A549 (cell line): ENCODE results near the gene MLLT1. TPM values are rescaled to one million over a fixed set of nuclear protein-coding genes. Genes with fewer than 3 reads are reported as not detected.

Experiments used
- ATAC-seq, 2 experiments: fragments of 200-7000 bp in 1 of 2; fragments of >200 bp in 1 of 2; cut with Nextera tagmentation in 1 of 2; cut with Tn5 transposase in 1 of 2; 3 replicates each; pipeline versions ENCODE4 v1.8.0 to v1.9.1; 2018 to 2020; ENCODE audit warnings: mild to moderate bottlenecking in 1 of 2, moderate library complexity in 1 of 2
- CTCF ChIA-PET: fragments of 300-600 bp; sonication (Branson Sonifier 250); formaldehyde crosslinking; extraction: SDS; loops from one replicate; lab custom pipeline; 2021; ENCODE audit warnings: antibody characterized with exemption, inconsistent platforms; lab: Yijun Ruan, JAX
- POLR2A ChIA-PET: fragments of 350-600 bp; formaldehyde crosslinking; extraction: SDS; loops from one replicate; lab custom pipeline; 2021; ENCODE audit warnings: antibody characterized with exemption, inconsistent platforms; lab: Yijun Ruan, JAX
- DNase-seq, 2 experiments: peaks; one replicate each; pipeline versions ENCODE4 v3.0.0 to v3.0.0-alpha.2; 2011 to 2016; ENCODE audit warnings: low read depth in 1 of 2, low spot score in 1 of 2
- FAIRE-seq: peaks from 2 replicates; lab custom pipeline; 2011; peaks lifted over from hg19 to GRCh38; lab: Jason Lieb, UNC
- H3K27ac ChIP-seq, 2 experiments: fragments of >200 bp; sonication (Bioruptor Twin); formaldehyde crosslinking; 3 replicates each; pipeline ENCODE4 v1.5.1; 2016 to 2017
- H3K4me1 ChIP-seq: fragments of >200 bp; sonication (Bioruptor Twin); formaldehyde crosslinking; 3 replicates; pipeline ENCODE4 v1.6.1; 2016
- H3K4me2 ChIP-seq: fragments of >200 bp; sonication (Bioruptor Twin); formaldehyde crosslinking; 3 replicates; pipeline ENCODE4 v1.6.1; 2016
- H3K4me3 ChIP-seq: fragments of >200 bp; sonication (Bioruptor Twin); formaldehyde crosslinking; 3 replicates; pipeline ENCODE4 v1.5.1; 2016
- H3K9me3 ChIP-seq: fragments of >200 bp; sonication (Bioruptor Twin); formaldehyde crosslinking; 3 replicates; pipeline ENCODE4 v1.6.1; 2016
- CEBPB ChIP-seq, 2 experiments: fragments of >200 bp in 1 of 2; sonication (Bioruptor Twin) in 1 of 2; formaldehyde crosslinking in 1 of 2; IDR thresholded peaks; 2 replicates each; pipeline ENCODE4 v1.6.1; 2012 to 2016
- CHD4 ChIP-seq: fragments of 200-600 bp; sonication (generic); IDR thresholded peaks from 2 replicates; pipeline ENCODE4 v1.6.1; 2016; ENCODE audit warnings: antibody characterized with exemption, mild to moderate bottlenecking, borderline replicate concordance
- EHF ChIP-seq: fragments of 250-450 bp; sonication (Bioruptor Pico); IDR thresholded peaks from 2 replicates; pipeline ENCODE4 v1.5.0; 2020; ENCODE audit warnings: mild to moderate bottlenecking
- FOSL2 ChIP-seq, 2 experiments: fragments of 450-650 bp in 1 of 2; fragments of >200 bp in 1 of 2; sonication (Bioruptor Twin) in 1 of 2; formaldehyde crosslinking; IDR thresholded peaks; 2 replicates each; pipeline versions ENCODE4 v1.5.0 to v1.6.1; 2016 to 2020; ENCODE audit warnings: mild to moderate bottlenecking in 1 of 2, moderate library complexity in 1 of 2
- FOXS1 ChIP-seq: fragments of 250-450 bp; sonication (Bioruptor Pico); IDR thresholded peaks from 2 replicates; pipeline ENCODE4 v1.5.0; 2020; ENCODE audit warnings: mild to moderate bottlenecking, moderate library complexity
- GATA3 ChIP-seq: IDR thresholded peaks from 2 replicates; pipeline ENCODE4 v1.6.1; 2012; ENCODE audit warnings: borderline replicate concordance
- HDAC2 ChIP-seq: fragments of 200-600 bp; sonication (generic); IDR thresholded peaks from 2 replicates; pipeline ENCODE4 v1.6.1; 2016
- HEYL ChIP-seq: fragments of 250-450 bp; sonication (Bioruptor Pico); IDR thresholded peaks from 2 replicates; pipeline ENCODE4 v1.8.0; 2021; ENCODE audit warnings: mild to moderate bottlenecking, moderate library complexity
- HOXA7 ChIP-seq: fragments of 250-450 bp; sonication (Bioruptor Pico); IDR thresholded peaks from 2 replicates; pipeline ENCODE4 v1.5.0; 2020; ENCODE audit warnings: mild to moderate bottlenecking, moderate library complexity
- JUN ChIP-seq, 2 experiments: fragments of >200 bp; sonication (Bioruptor Twin); formaldehyde crosslinking; IDR thresholded peaks; 2 replicates in 1 of 2; 3 replicates in 1 of 2; pipeline ENCODE4 v1.6.1; 2016 to 2017
- JUNB ChIP-seq: fragments of >200 bp; sonication (Bioruptor Twin); formaldehyde crosslinking; IDR thresholded peaks from 2 replicates; pipeline ENCODE4 v1.6.1; 2016
- KDM1A ChIP-seq: fragments of 200-600 bp; sonication (generic); IDR thresholded peaks from 2 replicates; pipeline ENCODE4 v1.6.1; 2016; ENCODE audit warnings: low read depth, mild to moderate bottlenecking
- KDM5A ChIP-seq: fragments of 200-600 bp; sonication (generic); IDR thresholded peaks from 2 replicates; pipeline ENCODE4 v1.6.1; 2016; ENCODE audit warnings: antibody characterized with exemption, mild to moderate bottlenecking
- MAFK ChIP-seq: fragments of 450-650 bp; IDR thresholded peaks from 2 replicates; pipeline ENCODE4 v1.6.1; 2014; ENCODE audit not compliant: partially characterized antibody
- NPAS2 ChIP-seq: fragments of 250-450 bp; sonication (Bioruptor Pico); IDR thresholded peaks from 2 replicates; pipeline ENCODE4 v1.8.0; 2022; ENCODE audit warnings: mild to moderate bottlenecking, moderate library complexity, borderline replicate concordance
- PHF8 ChIP-seq: fragments of 200-600 bp; sonication (generic); IDR thresholded peaks from 2 replicates; pipeline ENCODE4 v1.6.1; 2016; ENCODE audit warnings: low read depth, mild to moderate bottlenecking, antibody characterized with exemption, moderate library complexity, borderline replicate concordance
- POLR2AphosphoS2 ChIP-seq: conservative IDR thresholded peaks from 2 replicates; pipeline ENCODE4 v1.6.1; 2012; ENCODE audit warnings: low read length, improper control_type of control experiment, inconsistent platforms
- RAD21 ChIP-seq, 2 experiments: fragments of >200 bp in 1 of 2; sonication (Bioruptor Twin) in 1 of 2; formaldehyde crosslinking in 1 of 2; IDR thresholded peaks in 1 of 2; conservative IDR thresholded peaks in 1 of 2; 2 replicates in 1 of 2; 3 replicates in 1 of 2; pipeline ENCODE4 v1.6.1; 2012 to 2018; ENCODE audit warnings: inconsistent platforms in 1 of 2
- RARB ChIP-seq: fragments of 250-450 bp; sonication (Bioruptor Pico); IDR thresholded peaks from 2 replicates; pipeline ENCODE4 v1.8.0; 2021; ENCODE audit warnings: mild to moderate bottlenecking, moderate library complexity
- RFX5 ChIP-seq: fragments of 450-650 bp; IDR thresholded peaks from 2 replicates; pipeline ENCODE4 v1.7.1; 2014; ENCODE audit warnings: antibody characterized with exemption, mild to moderate bottlenecking, moderate library complexity
- RNF2 ChIP-seq: fragments of 200-600 bp; sonication (generic); IDR thresholded peaks from 2 replicates; pipeline ENCODE4 v1.6.1; 2016; ENCODE audit warnings: low read depth, mild to moderate bottlenecking, antibody characterized with exemption, moderate library complexity, borderline replicate concordance
- SMC3 ChIP-seq: fragments of >200 bp; sonication (Bioruptor Twin); formaldehyde crosslinking; IDR thresholded peaks from 3 replicates; pipeline ENCODE4 v1.6.1; 2018; ENCODE audit warnings: inconsistent platforms
- SREBF2 ChIP-seq: fragments of 450-650 bp; IDR thresholded peaks from 2 replicates; pipeline ENCODE4 v1.6.1; 2014; ENCODE audit warnings: mild to moderate bottlenecking, moderate library complexity
- TFCP2L1 ChIP-seq: fragments of 250-450 bp; sonication (Bioruptor Pico); IDR thresholded peaks from 2 replicates; pipeline ENCODE4 v1.5.0; 2021; ENCODE audit warnings: mild to moderate bottlenecking
- ZFP36 ChIP-seq: fragments of 450-650 bp; IDR thresholded peaks from 2 replicates; pipeline ENCODE4 v1.6.1; 2014; ENCODE audit warnings: borderline replicate concordance; ENCODE audit not compliant: partially characterized antibody
- ZSCAN20 ChIP-seq: fragments of 250-450 bp; sonication (Bioruptor Pico); IDR thresholded peaks from 2 replicates; pipeline ENCODE4 v1.8.0; 2022; ENCODE audit warnings: mild to moderate bottlenecking, moderate library complexity
- WGBS: methylation state at CpG from one replicate; pipeline ENCODE4 v1.1.6; 2017; ENCODE audit errors: missing lambda C conversion rate; 5-methylcytosine and 5-hydroxymethylcytosine counted together
- polyA plus RNA-seq, 4 experiments: library from polyadenylated mRNA; depleted of rRNA in 3 of 4; stranded (reverse); fragments of >200 nt; fragmentation: RNase III in 1 of 4; extraction: RNeasy Plus Mini Kit Qiagen cat#74134 plus additional on column Dnase treatment in 1 of 4; gene quantifications; 2 replicates in 3 of 4; 3 replicates in 1 of 4; pipeline ENCODE4 v1.2.3, GENCODE V29; 2011 to 2017
- TF ChIP-seq, protein P1 (sequence below): IDR thresholded peaks from 2 replicates; pipeline ENCODE4 v1.6.1; 2012
- TF ChIP-seq, protein P2 (sequence below): fragments of 250-450 bp; sonication (Bioruptor Pico); IDR thresholded peaks from 2 replicates; pipeline ENCODE4 v1.5.0; 2020; ENCODE audit warnings: low read depth, mild to moderate bottlenecking, moderate library complexity
- TF ChIP-seq, protein P3 (sequence below): fragments of 450-650 bp; IDR thresholded peaks from 2 replicates; pipeline ENCODE4 v1.6.1; 2014; ENCODE audit warnings: antibody characterized with exemption
- TF ChIP-seq, protein P4 (sequence below): fragments of 250-450 bp; sonication (Bioruptor Pico); IDR thresholded peaks from 2 replicates; pipeline ENCODE4 v1.5.0; 2021; ENCODE audit warnings: mild to moderate bottlenecking, moderate library complexity, borderline replicate concordance
- TF ChIP-seq, protein P5 (sequence below): fragments of >200 bp; sonication (Bioruptor Twin); formaldehyde crosslinking; IDR thresholded peaks from 2 replicates; pipeline ENCODE4 v1.6.1; 2016

The MLLT1 gene
- polyA plus RNA-seq, 2 of the 4 experiments (the other 2 are of a cell fraction), result 7.4 to 17.5 TPM

DNA sequence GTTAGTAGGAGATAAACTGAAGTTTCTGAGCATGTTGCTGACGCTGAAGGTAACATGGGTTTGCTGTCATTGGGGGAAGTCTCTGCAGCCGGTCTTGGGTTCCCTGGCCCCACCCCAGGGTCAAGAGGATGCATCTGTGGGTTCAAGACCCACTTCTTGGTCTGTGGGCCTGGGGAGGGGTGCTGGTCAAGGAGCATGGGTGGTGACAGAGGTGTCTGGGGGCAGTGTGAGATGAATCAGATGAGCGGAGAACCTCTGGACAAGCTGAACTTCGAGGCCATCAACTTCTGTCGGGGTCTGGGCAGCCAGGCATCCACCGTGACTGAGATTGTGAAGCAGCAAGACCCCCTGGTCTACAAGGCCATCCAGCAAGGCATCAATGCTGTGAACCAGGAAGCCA is 92.4 kb downstream of the MLLT1 start:
- POLR2A ChIA-PET, result no interaction called here
- no peak for TF ChIP-seq HOXA7
- TF ChIP-seq HEYL, result no peak
- TF ChIP-seq FOXS1, result no peak
- TF ChIP-seq MAFK, result no peak
- no peak for TF ChIP-seq RARB (CRISPR knock-in tag)
- TF ChIP-seq PHF8, result no peak
- no peak for TF ChIP-seq JUN (IDR thresholded peaks at IDR 0.05)
- TF ChIP-seq, protein P1, sequence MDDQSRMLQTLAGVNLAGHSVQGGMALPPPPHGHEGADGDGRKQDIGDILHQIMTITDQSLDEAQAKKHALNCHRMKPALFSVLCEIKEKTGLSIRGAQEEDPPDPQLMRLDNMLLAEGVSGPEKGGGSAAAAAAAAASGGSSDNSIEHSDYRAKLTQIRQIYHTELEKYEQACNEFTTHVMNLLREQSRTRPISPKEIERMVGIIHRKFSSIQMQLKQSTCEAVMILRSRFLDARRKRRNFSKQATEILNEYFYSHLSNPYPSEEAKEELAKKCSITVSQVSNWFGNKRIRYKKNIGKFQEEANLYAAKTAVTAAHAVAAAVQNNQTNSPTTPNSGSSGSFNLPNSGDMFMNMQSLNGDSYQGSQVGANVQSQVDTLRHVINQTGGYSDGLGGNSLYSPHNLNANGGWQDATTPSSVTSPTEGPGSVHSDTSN, result no peak
- TF ChIP-seq TFCP2L1 (CRISPR knock-in tag), result no peak
- no peak for TF ChIP-seq KDM5A
- no peak for TF ChIP-seq RNF2
- TF ChIP-seq CHD4, result no peak
- TF ChIP-seq RFX5, result no peak
- no peak for TF ChIP-seq NPAS2 (CRISPR knock-in tag)
- TF ChIP-seq ZFP36, result no peak
- TF ChIP-seq EHF (CRISPR knock-in tag), result no peak
- TF ChIP-seq, protein P2, sequence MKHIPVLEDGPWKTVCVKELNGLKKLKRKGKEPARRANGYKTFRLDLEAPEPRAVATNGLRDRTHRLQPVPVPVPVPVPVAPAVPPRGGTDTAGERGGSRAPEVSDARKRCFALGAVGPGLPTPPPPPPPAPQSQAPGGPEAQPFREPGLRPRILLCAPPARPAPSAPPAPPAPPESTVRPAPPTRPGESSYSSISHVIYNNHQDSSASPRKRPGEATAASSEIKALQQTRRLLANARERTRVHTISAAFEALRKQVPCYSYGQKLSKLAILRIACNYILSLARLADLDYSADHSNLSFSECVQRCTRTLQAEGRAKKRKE (CRISPR knock-in tag), result no peak
- TF ChIP-seq SREBF2, result no peak
- TF ChIP-seq, all 56 proteins: peak for 0
- CTCF ChIA-PET, result interaction anchor here (0.7 to 2.3 kb wide), 3 partner anchors 31 to 139 kb away, joined by 3 to 7 read pairs (median 4); no protein-coding TSS in a partner anchor

DNA sequence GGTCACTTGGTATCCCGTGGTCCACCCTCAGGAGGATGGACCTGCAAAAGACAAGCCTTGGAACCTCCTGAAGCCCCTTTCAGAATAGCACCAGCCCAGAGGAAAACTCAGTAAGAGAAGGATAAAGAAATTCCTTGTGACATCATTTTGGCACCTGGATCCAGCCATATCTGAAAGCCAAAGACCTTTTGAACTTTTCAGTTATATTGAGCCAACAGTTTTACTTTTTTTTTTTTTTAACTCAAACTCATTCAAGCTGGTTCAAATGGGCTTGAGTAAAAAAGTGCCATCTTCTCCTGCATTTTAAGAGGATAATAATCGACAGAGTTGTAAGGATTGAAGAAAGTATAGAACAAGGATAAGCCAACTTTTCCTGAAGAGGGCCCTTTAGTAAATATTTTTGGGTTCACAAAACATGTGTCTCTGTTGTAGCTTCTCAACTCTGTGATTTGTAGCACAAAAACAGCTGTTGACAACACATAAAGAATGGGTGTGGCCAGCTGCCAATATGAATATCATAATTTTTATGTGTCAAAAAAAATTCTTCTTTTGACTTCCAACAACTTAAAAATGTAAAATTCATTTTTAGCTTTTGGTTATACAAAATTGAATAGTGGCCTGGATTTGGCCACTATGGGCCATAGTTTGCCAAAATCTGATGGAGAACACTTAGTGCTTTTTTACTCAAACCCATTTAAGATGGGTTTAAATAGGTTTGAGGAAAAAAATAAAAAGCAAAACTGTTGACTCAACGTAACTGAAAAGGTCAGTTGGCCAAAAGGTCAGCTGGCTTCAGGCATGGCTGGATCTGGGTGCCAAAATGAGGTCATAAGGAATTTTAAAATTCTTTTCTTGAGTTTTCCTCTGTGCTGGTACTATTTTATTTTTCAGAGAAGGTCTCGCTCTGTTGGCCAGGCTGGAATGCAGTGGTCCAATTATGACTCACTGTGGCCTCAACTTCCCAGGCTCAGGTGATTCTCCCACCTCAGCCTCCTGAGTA is 93.6 kb downstream of the MLLT1 start:
- Histone ChIP-seq H3K9me3 (peaks cover 21% of the 10 kb centered on the region; the same call in 2 of the 3 replicates), H3K4me3 (no peak overlapping the region), H3K27ac (no peak overlapping the region), H3K4me1 (no peaks in the 10 kb centered on the region), H3K4me2 (no peak overlapping the region)
- ATAC-seq (no peak), FAIRE-seq (no peak), DNase-seq (no peak)
- POLR2A ChIA-PET, result no interaction called here
- CTCF ChIA-PET, result interaction anchor here (2.3 kb wide), 1 partner anchor 137 kb away, joined by 7 read pairs; no protein-coding TSS in a partner anchor
- 62% methylated on average over 4 of the region's 4 CpGs for WGBS
- TF ChIP-seq, protein P3, sequence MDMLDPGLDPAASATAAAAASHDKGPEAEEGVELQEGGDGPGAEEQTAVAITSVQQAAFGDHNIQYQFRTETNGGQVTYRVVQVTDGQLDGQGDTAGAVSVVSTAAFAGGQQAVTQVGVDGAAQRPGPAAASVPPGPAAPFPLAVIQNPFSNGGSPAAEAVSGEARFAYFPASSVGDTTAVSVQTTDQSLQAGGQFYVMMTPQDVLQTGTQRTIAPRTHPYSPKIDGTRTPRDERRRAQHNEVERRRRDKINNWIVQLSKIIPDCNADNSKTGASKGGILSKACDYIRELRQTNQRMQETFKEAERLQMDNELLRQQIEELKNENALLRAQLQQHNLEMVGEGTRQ, result no peak
- TF ChIP-seq JUNB, result no peak
- TF ChIP-seq ZSCAN20, result no peak
- no peak for TF ChIP-seq RAD21 (conservative IDR thresholded peaks at IDR 0.05 in 1 of 2, IDR thresholded peaks at IDR 0.05 in 1 of 2)
- no peak for TF ChIP-seq SMC3
- no peak for TF ChIP-seq POLR2AphosphoS2
- TF ChIP-seq, protein P4, sequence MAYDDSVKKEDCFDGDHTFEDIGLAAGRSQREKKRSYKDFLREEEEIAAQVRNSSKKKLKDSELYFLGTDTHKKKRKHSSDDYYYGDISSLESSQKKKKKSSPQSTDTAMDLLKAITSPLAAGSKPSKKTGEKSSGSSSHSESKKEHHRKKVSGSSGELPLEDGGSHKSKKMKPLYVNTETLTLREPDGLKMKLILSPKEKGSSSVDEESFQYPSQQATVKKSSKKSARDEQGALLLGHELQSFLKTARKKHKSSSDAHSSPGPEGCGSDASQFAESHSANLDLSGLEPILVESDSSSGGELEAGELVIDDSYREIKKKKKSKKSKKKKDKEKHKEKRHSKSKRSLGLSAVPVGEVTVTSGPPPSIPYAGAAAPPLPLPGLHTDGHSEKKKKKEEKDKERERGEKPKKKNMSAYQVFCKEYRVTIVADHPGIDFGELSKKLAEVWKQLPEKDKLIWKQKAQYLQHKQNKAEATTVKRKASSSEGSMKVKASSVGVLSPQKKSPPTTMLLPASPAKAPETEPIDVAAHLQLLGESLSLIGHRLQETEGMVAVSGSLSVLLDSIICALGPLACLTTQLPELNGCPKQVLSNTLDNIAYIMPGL (CRISPR knock-in tag), result no peak
- no peak for TF ChIP-seq KDM1A
- no peak for TF ChIP-seq FOSL2 (IDR thresholded peaks at IDR 0.05)
- no peak for TF ChIP-seq FOSL2 (CRISPR knock-in tag; IDR thresholded peaks at IDR 0.05)
- TF ChIP-seq, protein P5, sequence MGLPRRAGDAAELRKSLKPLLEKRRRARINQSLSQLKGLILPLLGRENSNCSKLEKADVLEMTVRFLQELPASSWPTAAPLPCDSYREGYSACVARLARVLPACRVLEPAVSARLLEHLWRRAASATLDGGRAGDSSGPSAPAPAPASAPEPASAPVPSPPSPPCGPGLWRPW, result no peak
- no peak for TF ChIP-seq GATA3
- no peak for TF ChIP-seq CEBPB (IDR thresholded peaks at IDR 0.05)
- TF ChIP-seq HDAC2, result no peak

More for the DNA sequence above, 92.4 kb downstream of the MLLT1 start:
- no peaks in the 10 kb centered on the region for H3K4me1 ChIP-seq
- H3K27ac ChIP-seq, result no peak overlapping the region
- no peak overlapping the region for H3K4me2 ChIP-seq
- ATAC-seq (no peak), DNase-seq (no peak), FAIRE-seq (no peak)
- H3K4me3 ChIP-seq, result no peak overlapping the region
- WGBS, result 53% methylated on average over 2 of the region's 6 CpGs
- H3K9me3 ChIP-seq, result peaks cover 23% of the 10 kb centered on the region; the same call in 2 of the 3 replicates
